ENCODE results near the gene AJAP1.

DNA sequence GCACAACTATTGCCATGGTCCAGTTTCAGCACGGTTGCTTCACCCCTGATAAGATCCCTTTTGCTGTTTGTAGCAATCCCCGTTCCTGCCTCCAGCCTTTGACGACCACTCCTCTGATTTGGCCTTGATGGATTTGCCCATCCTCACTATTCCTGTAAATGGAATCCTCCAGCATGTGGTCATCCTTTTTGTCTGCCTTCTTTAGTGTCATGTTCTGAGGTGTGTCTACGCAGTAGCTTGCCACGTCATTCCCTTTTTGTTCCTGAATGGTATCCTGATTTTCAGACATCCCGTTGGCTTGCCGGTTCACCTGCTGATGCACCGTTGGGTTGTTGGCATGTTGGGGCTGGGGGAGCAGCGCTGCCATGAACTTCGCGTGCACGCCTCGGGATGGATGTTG lies 7.8 kb downstream of the AJAP1 start:
- TF ChIP-seq, protein P1, sequence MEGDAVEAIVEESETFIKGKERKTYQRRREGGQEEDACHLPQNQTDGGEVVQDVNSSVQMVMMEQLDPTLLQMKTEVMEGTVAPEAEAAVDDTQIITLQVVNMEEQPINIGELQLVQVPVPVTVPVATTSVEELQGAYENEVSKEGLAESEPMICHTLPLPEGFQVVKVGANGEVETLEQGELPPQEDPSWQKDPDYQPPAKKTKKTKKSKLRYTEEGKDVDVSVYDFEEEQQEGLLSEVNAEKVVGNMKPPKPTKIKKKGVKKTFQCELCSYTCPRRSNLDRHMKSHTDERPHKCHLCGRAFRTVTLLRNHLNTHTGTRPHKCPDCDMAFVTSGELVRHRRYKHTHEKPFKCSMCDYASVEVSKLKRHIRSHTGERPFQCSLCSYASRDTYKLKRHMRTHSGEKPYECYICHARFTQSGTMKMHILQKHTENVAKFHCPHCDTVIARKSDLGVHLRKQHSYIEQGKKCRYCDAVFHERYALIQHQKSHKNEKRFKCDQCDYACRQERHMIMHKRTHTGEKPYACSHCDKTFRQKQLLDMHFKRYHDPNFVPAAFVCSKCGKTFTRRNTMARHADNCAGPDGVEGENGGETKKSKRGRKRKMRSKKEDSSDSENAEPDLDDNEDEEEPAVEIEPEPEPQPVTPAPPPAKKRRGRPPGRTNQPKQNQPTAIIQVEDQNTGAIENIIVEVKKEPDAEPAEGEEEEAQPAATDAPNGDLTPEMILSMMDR (IDR thresholded peaks at IDR 0.05): no peak
- no peak for TF ChIP-seq POLR2A (IDR thresholded peaks at IDR 0.05)
